ENCODE results near the gene BSPRY.

DNA sequence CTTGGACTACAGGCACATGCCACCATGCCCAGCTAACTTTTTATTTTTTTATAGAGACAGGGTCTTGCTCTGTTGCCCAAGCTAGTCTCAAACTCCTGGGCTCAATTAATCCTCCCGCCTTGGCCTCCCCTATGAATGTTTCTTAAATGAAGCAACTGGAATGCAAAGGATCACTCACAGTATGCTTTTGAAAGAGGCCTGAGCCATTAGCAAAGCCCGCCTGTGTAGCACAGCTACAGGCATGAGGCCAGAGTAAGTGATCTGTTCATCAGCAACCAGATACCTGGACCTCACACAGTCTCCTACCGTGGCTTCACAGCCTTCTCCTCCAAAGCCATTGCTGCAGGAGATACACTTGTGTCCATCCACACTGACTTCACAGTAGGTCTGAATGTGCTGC lies 29.3 kb upstream of the BSPRY start:
- TF ChIP-seq CTCF (conservative IDR thresholded peaks at IDR 0.05; ENCODE audit: low read length) (no peak), EZH2phosphoT487 (IDR thresholded peaks at IDR 0.05; ENCODE audit: borderline replicate concordance) (no peak)

Measured in Loucy (cell line).